ENCODE results near the gene TPX2. TPM values are rescaled to one million over a fixed set of nuclear protein-coding genes. Genes with fewer than 3 reads are reported as not detected.
A peak's percentile ranks its signal among the peaks of the same experiment; 100 is the strongest.

TPX2 gene
- total RNA-seq, result 1 to 10 TPM in 1 of 2 donors, under 1 TPM in 1; 0.20 to 2.9 TPM

DNA sequence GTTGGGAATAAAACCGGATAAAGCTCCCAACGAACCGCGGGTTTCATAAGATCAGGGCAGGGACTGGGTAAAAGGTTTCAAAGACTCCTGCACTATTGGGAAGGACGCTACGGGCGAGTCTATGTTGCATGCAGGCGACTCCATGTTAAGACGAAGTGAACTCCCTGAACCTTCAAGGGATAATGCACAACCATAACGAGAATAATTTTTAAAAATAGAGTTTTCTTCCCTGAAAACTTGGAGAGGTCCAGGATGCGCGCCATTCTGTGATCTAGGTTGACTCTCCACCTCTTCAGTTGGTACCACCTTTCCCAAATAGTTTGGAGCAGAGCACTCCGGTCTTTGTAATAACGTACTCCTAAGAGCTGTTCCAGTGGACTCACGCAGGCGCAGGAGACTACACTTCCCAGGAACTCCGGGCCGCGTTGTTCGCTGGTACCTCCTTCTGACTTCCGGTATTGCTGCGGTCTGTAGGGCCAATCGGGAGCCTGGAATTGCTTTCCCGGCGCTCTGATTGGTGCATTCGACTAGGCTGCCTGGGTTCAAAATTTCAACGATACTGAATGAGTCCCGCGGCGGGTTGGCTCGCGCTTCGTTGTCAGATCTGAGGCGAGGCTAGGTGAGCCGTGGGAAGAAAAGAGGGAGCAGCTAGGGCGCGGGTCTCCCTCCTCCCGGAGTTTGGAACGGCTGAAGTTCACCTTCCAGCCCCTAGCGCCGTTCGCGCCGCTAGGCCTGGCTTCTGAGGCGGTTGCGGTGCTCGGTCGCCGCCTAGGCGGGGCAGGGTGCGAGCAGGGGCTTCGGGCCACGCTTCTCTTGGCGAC lies at the start of gene TPX2:
Gene TPX2, plus strand, starts transcription at position 562 of the 821 bp plus-strand sequence. CDS start 18,187 bp downstream, outside the sequence.
- H3K9me3 ChIP-seq, result no peaks in the 10 kb centered on the region

DNA sequence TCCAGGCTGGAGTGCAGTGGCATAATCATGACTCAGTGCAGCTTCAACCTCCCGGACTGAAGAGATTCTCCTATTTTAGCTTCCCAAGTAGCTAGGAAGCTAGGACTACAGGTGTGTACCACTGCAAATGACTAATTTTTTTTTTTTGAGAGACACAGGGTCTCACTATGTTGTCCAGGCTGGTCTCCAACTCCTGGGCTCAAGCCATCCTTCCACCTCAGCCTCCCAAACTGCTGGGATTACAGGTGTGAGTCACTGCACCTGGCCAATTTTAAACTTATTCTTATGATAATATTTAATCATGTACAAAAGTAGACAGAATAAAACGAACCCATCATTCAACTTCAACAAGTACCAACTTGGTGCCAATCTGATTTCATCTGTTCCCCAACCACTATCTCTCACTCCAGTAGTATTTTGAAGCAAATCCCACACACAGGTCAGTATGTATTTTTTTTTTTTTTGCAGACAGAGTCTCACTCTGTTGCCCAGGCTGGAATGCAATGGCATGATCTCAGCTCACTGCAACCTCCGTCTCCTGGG lies 48.9 kb upstream of the TPX2 start:
- Histone ChIP-seq H3K4me3 (no peak overlapping the region), H3K4me1 (peaks cover 0 to 54% of the 10 kb centered on the region in 2 donors), H3K27ac (no peak overlapping the region), H3K9me3 (no peaks in the 10 kb centered on the region), H3K36me3 (peaks cover 11% of the 10 kb centered on the region), H3K27me3 (no peaks in the 10 kb centered on the region)
- DNase-seq (ENCODE audit: low spot score), result no peak
- TF ChIP-seq, protein P1, sequence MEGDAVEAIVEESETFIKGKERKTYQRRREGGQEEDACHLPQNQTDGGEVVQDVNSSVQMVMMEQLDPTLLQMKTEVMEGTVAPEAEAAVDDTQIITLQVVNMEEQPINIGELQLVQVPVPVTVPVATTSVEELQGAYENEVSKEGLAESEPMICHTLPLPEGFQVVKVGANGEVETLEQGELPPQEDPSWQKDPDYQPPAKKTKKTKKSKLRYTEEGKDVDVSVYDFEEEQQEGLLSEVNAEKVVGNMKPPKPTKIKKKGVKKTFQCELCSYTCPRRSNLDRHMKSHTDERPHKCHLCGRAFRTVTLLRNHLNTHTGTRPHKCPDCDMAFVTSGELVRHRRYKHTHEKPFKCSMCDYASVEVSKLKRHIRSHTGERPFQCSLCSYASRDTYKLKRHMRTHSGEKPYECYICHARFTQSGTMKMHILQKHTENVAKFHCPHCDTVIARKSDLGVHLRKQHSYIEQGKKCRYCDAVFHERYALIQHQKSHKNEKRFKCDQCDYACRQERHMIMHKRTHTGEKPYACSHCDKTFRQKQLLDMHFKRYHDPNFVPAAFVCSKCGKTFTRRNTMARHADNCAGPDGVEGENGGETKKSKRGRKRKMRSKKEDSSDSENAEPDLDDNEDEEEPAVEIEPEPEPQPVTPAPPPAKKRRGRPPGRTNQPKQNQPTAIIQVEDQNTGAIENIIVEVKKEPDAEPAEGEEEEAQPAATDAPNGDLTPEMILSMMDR (IDR thresholded peaks at IDR 0.05), result no peak

More for the DNA sequence above, at the start of gene TPX2:
- TF ChIP-seq, protein P1 (IDR thresholded peaks at IDR 0.05), result no peak
- no peaks in the 10 kb centered on the region for H3K27me3 ChIP-seq
- H3K4me3 ChIP-seq, result peak within 1 kb of the TSS; percentile 65 to 69
- H3K4me1 ChIP-seq, result peaks cover 0 to 11% of the 10 kb centered on the region in 2 donors
- DNase-seq (ENCODE audit: low spot score), result peak; percentile 98
- H3K36me3 ChIP-seq, result no peaks in the 10 kb centered on the region
- H3K27ac ChIP-seq, result peak within 1 kb of the TSS; percentile 76 to 78

- H3K4me3 ChIP-seq, result no peak overlapping the region
- DNase-seq (ENCODE audit: low spot score), result no peak
- no peaks in the 10 kb centered on the region for H3K27me3 ChIP-seq
- H3K9me3 ChIP-seq, result no peaks in the 10 kb centered on the region
- H3K36me3 ChIP-seq, result peaks cover 11% of the 10 kb centered on the region
- H3K27ac ChIP-seq, result no peak overlapping the region
- TF ChIP-seq, protein P1 (IDR thresholded peaks at IDR 0.05), result no peak
- peaks cover 0 to 55% of the 10 kb centered on the region in 2 donors for H3K4me1 ChIP-seq
Measured at GRCh38 chr20:31691646-31692275, 47.3 kb upstream of the TPX2 start.

DNA sequence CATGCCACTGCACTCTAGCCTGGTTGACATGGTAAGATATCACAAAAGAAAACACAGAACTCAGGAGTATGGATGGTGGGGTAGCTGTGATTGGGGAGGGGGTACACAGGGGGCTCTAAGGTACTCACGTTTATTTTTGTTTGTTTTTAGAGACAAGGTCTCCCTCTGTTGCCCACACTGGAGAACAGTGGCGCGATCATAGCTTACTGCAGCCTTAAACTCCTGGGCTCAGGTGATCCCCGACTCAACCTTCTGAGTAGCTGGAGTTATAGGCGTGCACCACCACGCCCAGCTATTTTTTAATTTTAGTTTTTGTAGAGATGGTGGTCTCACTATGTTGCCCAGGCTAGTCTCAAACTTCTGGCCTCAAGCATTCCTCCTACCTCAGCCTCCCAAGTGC lies 45.7 kb upstream of the TPX2 start:
- TF ChIP-seq, protein P1 (IDR thresholded peaks at IDR 0.05), result no peak
- no peak overlapping the region for H3K4me3 ChIP-seq
- H3K36me3 ChIP-seq, result peaks cover 11% of the 10 kb centered on the region
- peak overlapping the region in 1 of 2 donors; percentile 51 for H3K27ac ChIP-seq
- H3K27me3 ChIP-seq, result no peaks in the 10 kb centered on the region
- H3K4me1 ChIP-seq, result peaks cover 0 to 67% of the 10 kb centered on the region in 2 donors
- H3K9me3 ChIP-seq, result no peaks in the 10 kb centered on the region
- no peak for DNase-seq (ENCODE audit: low spot score)

GRCh38 chr20:31693987-31694661 lies 45.0 kb upstream of the TPX2 start:
- Histone ChIP-seq H3K4me1 (peaks cover 0 to 74% of the 10 kb centered on the region in 2 donors), H3K36me3 (peaks cover 6% of the 10 kb centered on the region), H3K4me3 (no peak overlapping the region), H3K27ac (peak overlapping the region; percentile 40 to 51), H3K9me3 (no peaks in the 10 kb centered on the region), H3K27me3 (no peaks in the 10 kb centered on the region)
- TF ChIP-seq, protein P1 (IDR thresholded peaks at IDR 0.05), result no peak
- DNase-seq (ENCODE audit: low spot score), result no peak

All from right atrium auricular region (tissue), 2 donors.